GM12875 (cell line): ENCODE measurements around the gene BAD.
A peak's percentile ranks its signal among the peaks of the same experiment; 100 is the strongest.
"Not testable (repeated sequence)": the region's sequence is repeated elsewhere in the genome, so short reads cannot be mapped to it uniquely, and the experiment has no call there.

Experiments used
- H3K4me3 ChIP-seq: one replicate; pipeline ENCODE4 v1.5.1; 2011; ENCODE audit warnings: low read depth, low read length, control low read depth
- TF ChIP-seq, protein P1 (sequence below): IDR thresholded peaks from 2 replicates; pipeline ENCODE4 v1.5.1; 2011; ENCODE audit warnings: low read depth, mild to moderate bottlenecking, control low read depth, inconsistent platforms, low read length, moderate library complexity, borderline replicate concordance; ENCODE audit not compliant: insufficient read depth

The BAD gene

DNA sequence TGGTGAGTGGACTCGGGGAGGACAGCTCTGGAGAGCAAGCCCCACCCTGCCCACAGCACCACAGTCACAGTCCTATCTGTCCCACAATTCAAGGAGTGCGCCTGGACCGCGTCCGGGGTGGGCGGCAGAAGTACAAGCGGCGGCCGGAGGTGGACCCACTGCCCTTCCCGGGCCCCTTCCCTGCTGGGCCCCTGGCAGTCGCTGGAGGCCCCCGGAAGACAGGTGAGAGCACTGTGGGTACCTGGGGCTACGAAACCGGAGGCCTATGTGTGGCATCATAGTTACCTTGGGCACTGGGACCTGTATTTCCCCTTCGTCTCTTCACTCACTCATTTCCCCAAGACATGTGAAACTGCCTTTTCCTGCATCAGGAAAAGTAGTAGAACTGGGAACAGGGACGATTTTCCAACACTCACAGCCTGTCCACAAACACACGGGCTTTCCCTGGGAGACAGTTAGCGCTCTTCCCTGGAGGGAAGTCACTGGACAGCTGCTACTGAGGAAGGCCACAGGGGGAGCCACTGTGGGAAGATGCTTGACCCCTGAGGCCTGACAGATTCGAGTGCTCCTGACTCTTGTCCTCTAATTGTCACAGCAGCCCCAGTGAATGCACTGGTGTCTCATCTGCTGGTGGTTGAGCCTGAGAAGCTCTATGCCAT is 29.8 kb upstream of the BAD start:
- no peak overlapping the region for H3K4me3 ChIP-seq
- TF ChIP-seq, protein P1, sequence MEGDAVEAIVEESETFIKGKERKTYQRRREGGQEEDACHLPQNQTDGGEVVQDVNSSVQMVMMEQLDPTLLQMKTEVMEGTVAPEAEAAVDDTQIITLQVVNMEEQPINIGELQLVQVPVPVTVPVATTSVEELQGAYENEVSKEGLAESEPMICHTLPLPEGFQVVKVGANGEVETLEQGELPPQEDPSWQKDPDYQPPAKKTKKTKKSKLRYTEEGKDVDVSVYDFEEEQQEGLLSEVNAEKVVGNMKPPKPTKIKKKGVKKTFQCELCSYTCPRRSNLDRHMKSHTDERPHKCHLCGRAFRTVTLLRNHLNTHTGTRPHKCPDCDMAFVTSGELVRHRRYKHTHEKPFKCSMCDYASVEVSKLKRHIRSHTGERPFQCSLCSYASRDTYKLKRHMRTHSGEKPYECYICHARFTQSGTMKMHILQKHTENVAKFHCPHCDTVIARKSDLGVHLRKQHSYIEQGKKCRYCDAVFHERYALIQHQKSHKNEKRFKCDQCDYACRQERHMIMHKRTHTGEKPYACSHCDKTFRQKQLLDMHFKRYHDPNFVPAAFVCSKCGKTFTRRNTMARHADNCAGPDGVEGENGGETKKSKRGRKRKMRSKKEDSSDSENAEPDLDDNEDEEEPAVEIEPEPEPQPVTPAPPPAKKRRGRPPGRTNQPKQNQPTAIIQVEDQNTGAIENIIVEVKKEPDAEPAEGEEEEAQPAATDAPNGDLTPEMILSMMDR: peak; percentile 13; the same call in 1 of the 2 replicates

DNA sequence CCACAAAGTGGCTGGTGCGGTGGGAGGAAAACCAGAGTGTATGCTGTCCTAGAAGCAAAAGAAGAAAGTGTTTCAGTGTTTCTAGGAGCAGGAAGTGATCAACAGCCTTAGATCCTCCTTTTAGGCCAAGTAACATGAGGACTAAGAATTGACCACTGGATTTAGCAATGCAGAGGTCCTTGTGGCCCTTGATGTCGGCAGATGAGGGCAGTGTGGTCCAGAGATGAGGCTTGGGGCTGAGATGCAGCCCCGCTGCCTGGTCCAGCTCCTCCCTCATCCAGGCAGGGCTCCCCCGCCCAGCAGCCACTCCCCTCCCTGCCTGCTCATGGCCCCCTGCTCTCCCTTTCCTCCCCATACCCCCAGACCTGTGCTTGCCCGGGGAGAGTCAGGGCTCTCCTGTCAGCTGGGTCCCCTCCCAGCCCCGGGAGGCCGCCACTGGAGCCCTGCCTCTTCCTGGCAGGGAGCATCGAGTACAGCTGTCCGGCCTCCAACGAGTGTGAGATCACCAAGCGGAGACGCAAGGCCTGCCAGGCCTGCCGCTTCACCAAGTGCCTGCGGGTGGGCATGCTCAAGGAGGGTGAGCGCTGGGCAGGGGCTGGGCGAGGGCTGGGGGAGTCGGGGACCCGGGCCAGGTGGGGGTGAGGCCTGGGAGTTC is 29.2 kb upstream of the BAD start:
- H3K4me3 ChIP-seq: no peak overlapping the region
- TF ChIP-seq, protein P1: no peak

DNA sequence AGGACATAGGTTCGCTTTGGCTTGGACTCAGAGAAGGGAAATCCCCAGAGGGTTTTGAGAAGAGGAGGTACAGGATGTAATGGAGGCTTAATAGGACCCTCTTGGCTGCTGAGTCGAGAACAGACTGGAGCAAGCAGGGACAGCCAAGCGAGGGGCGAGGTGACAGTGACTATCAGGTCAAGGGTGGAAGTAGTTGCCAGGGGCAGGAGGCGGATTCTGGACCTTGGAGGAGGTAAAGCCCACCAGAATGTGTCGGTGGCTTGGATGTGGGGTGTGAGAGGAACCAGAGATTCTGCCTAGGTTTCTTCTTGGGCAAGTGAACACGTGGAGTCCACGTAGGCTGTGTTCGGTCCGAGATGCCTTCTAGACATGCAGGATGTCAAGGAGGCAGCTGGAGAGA is 28.5 kb upstream of the BAD start:
- TF ChIP-seq, protein P1: no peak
- H3K4me3 ChIP-seq: no peak overlapping the region

DNA sequence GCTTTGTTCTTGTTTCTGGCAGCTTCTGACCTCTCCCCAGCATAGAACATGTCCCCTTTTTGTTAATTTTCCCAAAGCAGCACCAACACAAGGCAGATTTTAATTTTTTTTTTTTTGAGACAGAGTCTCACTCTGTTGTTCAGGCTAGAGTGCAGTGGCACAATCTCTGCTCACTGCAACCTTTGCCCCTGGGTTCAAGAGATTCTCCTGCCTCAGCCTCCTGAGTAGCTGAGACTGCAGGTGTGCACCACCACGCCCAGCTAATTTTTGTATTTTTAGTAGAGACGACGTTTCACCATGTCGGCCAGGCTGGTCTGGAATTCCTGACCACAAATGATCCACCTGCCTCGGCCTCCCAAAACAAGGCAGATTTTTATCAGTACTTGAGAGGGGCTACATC is 23.3 kb upstream of the BAD start:
- not testable (repeated sequence) for H3K4me3 ChIP-seq

DNA sequence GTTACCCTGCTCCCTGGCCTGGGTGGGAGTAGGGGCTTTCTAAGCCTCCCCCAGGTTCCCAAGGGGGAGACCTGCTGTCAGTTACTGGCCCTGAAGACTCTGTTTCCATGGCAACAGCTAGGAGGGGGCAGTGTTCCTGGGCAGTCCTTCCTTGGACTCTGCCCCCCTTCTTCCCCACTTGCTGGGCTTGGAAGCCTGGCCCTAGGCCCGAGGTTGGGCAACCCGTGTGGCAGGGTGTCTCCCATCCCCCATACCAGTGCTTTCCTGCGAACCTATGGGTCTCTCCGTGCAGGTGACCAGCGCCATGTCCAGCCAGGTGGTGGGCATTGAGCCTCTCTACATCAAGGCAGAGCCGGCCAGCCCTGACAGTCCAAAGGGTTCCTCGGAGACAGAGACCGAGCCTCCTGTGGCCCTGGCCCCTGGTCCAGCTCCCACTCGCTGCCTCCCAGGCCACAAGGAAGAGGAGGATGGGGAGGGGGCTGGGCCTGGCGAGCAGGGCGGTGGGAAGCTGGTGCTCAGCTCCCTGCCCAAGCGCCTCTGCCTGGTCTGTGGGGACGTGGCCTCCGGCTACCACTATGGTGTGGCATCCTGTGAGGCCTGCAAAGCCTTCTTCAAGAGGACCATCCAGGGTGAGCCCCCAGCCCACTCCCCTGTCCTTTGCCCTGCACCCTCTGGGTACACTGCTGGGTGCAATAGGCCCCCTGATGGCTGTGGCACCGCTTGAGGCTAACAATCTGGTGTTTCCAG is 22.6 kb upstream of the BAD start:
- TF ChIP-seq, protein P1: no peak
- H3K4me3 ChIP-seq: peak overlapping the region; percentile 65

DNA sequence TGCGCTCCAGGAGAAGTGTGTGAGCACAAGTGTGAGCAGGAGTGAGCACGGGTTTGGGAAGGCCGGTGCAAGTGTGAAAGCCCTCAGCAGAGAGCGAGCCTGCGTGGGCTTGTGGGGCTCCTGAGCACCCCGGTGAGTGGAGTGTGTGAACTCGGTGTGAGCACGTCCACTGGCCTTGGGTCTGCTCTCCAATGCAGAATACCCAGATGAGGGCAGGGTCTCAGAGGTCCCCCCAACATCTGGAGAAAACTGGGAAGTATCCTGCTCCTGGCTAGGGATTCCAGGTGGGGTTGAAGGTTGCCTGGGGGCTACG is 22.1 kb upstream of the BAD start:
- TF ChIP-seq, protein P1: no peak
- peak overlapping the region; percentile 65 for H3K4me3 ChIP-seq

DNA sequence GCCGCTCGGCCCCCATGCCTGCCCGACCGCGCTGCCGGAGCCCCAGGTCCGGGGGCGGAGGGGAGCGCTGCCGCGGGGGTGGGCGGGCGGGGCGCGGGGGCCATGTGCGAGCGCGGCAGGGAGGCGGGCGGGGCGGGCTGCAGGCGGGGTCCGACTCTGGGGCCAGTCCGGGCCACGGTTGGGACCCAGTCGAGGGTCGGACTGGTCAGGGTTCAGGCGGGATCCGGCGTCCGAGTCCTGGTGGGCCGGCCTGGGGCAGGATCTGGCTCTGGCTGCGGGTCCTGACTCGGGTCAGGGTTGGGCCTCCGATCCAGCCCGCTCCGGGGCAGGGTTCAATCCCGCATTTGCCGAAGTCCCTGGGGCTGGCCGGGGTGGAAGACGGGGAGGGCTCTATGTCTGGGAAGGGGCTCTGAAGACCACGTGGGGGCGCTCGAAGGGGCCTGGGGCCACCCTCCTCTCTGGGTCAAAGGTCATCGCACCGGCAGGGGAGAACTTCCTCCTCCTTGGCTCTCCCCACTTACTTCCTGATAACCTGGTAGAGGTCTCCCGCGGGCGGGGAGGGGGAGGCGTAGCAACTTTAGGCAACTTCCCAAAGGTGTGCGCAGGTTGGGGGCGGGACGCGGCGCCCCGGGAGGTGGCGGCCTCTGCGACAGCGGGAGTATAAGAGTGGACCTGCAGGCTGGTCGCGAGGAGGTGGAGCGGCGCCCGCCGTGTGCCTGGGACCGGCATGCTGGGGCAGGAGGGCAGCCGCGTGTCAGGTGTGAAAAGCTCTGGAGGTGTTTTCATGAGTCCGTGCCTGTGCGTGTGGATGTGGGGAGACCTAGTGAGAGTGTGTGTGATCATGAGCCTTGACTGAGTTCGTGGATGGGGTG is 21.5 kb upstream of the BAD start:
- TF ChIP-seq, protein P1: peak; percentile 53; the same call in 1 of the 2 replicates

More for the DNA sequence above, 21.5 kb upstream of the BAD start:
- peak overlapping the region; percentile 65 for H3K4me3 ChIP-seq
